Keratinocyte (primary cell): ENCODE results near the gene ATP8B1.

ENCODE experiments used
- EZH2 ChIP-seq: IDR thresholded peaks from one replicate; pipeline ENCODE4 v1.6.1; 2012; ENCODE audit warnings: inconsistent platforms, mild to moderate bottlenecking, low read length, moderate library complexity
- TF ChIP-seq, protein P1 (sequence below), 3 experiments: IDR thresholded peaks in 1 of 3; conservative IDR thresholded peaks in 1 of 3; optimal IDR thresholded peaks in 1 of 3; 2 replicates in 2 of 3; 3 replicates in 1 of 3; pipeline versions ENCODE3 to v1.5.1; 2011; ENCODE audit warnings: low read length in 3 of 3, mild to moderate bottlenecking in 3 of 3, moderate library complexity in 2 of 3, control low read depth in 1 of 3, inconsistent platforms in 1 of 3; ENCODE audit not compliant: insufficient read depth in 2 of 3; ENCODE audit errors: extremely low read depth in 1 of 3

- TF ChIP-seq, protein P1, sequence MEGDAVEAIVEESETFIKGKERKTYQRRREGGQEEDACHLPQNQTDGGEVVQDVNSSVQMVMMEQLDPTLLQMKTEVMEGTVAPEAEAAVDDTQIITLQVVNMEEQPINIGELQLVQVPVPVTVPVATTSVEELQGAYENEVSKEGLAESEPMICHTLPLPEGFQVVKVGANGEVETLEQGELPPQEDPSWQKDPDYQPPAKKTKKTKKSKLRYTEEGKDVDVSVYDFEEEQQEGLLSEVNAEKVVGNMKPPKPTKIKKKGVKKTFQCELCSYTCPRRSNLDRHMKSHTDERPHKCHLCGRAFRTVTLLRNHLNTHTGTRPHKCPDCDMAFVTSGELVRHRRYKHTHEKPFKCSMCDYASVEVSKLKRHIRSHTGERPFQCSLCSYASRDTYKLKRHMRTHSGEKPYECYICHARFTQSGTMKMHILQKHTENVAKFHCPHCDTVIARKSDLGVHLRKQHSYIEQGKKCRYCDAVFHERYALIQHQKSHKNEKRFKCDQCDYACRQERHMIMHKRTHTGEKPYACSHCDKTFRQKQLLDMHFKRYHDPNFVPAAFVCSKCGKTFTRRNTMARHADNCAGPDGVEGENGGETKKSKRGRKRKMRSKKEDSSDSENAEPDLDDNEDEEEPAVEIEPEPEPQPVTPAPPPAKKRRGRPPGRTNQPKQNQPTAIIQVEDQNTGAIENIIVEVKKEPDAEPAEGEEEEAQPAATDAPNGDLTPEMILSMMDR (optimal IDR thresholded peaks at IDR 0.05 in 1 of 3, IDR thresholded peaks at IDR 0.05 in 1 of 3, conservative IDR thresholded peaks at IDR 0.05 in 1 of 3; ENCODE audit: extremely low read depth in 1 of 3, insufficient read depth in 2 of 3, low read length in 3 of 3) = no peak
- no peak for TF ChIP-seq EZH2
These were observed 23.1 kb upstream of the ATP8B1 start for GRCh38 chr18:57826252-57826651.
